PFSK-1 (cell line): ENCODE measurements around the gene ZNF879.

Source experiments
- FOXP2 ChIP-seq: optimal IDR thresholded peaks from 2 replicates; pipeline ENCODE3; 2011; ENCODE audit warnings: borderline replicate concordance, control low read depth, inconsistent platforms; ENCODE audit not compliant: insufficient read depth; ENCODE audit errors: extremely low read length, extremely low read depth
- POLR2AphosphoS5 ChIP-seq: IDR thresholded peaks from 2 replicates; pipeline ENCODE4 v1.6.1; 2012; ENCODE audit warnings: low read depth, mild to moderate bottlenecking, control low read depth, low read length, moderate library complexity
- SIN3A ChIP-seq: IDR thresholded peaks from 2 replicates; pipeline ENCODE4 v1.6.1; 2012; ENCODE audit warnings: mild to moderate bottlenecking, low read length, moderate library complexity, borderline replicate concordance; ENCODE audit not compliant: insufficient read depth
- TAF1 ChIP-seq: IDR thresholded peaks from 2 replicates; pipeline ENCODE4 v1.6.1; 2012; ENCODE audit warnings: low read length, control low read depth, borderline replicate concordance; ENCODE audit not compliant: insufficient read depth
- TF ChIP-seq, protein P1 (sequence below), 2 experiments: IDR thresholded peaks; 2 replicates each; pipeline versions ENCODE4 v1.6.1 to v1.8.0; 2011 to 2012; ENCODE audit warnings: low read depth in 2 of 2, low read length in 2 of 2, control low read depth in 1 of 2, inconsistent platforms in 1 of 2, mild to moderate bottlenecking in 1 of 2, moderate library complexity in 1 of 2; ENCODE audit not compliant: insufficient read depth in 1 of 2

ZNF879 gene

DNA sequence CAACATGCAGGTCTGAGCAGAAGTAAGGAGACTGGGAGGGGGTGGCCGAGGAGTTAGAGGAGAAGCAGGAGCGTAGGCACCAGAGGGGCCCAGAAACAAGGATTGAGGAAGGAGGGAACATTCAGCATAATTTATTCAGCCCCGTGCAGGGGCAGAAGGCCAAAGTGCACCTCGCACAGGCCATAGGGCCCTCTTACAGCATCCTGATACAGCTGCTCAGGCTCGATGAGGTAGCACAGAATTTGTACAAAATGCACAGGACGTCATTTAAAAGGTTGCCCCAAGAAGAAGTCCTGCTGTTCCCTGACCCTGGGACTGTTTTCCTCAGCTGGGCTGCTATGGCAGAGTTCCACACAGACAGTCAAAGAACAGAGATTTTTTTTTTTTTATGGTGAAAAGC is 26.4 kb upstream of the ZNF879 start:
- TF ChIP-seq POLR2AphosphoS5: no peak

DNA sequence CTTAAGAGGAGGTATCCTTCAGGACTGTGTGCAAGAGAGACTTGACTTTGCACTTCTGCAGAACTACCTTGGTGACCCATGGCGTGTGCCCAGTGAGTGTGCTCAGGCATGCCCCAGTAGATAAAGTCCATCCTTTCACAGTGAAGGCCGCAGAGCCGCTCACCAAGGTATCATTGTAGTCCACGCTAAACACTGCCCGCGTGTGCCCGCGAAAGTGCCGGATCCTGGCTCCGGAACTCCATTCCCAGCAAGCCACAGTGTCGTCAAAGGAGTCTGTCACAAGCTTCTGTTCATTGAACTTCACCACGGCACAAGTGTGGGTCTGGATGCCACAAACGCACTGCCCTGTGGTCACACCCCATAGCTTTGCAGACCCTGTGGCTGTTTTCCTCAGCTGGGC is 25.2 kb upstream of the ZNF879 start:
- TF ChIP-seq TAF1 (no peak), FOXP2 (no peak), SIN3A (no peak), POLR2AphosphoS5 (no peak)
- TF ChIP-seq, protein P1, sequence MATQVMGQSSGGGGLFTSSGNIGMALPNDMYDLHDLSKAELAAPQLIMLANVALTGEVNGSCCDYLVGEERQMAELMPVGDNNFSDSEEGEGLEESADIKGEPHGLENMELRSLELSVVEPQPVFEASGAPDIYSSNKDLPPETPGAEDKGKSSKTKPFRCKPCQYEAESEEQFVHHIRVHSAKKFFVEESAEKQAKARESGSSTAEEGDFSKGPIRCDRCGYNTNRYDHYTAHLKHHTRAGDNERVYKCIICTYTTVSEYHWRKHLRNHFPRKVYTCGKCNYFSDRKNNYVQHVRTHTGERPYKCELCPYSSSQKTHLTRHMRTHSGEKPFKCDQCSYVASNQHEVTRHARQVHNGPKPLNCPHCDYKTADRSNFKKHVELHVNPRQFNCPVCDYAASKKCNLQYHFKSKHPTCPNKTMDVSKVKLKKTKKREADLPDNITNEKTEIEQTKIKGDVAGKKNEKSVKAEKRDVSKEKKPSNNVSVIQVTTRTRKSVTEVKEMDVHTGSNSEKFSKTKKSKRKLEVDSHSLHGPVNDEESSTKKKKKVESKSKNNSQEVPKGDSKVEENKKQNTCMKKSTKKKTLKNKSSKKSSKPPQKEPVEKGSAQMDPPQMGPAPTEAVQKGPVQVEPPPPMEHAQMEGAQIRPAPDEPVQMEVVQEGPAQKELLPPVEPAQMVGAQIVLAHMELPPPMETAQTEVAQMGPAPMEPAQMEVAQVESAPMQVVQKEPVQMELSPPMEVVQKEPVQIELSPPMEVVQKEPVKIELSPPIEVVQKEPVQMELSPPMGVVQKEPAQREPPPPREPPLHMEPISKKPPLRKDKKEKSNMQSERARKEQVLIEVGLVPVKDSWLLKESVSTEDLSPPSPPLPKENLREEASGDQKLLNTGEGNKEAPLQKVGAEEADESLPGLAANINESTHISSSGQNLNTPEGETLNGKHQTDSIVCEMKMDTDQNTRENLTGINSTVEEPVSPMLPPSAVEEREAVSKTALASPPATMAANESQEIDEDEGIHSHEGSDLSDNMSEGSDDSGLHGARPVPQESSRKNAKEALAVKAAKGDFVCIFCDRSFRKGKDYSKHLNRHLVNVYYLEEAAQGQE (IDR thresholded peaks at IDR 0.05; ENCODE audit: insufficient read depth in 1 of 2, low read depth in 2 of 2, low read length in 2 of 2): no peak

DNA sequence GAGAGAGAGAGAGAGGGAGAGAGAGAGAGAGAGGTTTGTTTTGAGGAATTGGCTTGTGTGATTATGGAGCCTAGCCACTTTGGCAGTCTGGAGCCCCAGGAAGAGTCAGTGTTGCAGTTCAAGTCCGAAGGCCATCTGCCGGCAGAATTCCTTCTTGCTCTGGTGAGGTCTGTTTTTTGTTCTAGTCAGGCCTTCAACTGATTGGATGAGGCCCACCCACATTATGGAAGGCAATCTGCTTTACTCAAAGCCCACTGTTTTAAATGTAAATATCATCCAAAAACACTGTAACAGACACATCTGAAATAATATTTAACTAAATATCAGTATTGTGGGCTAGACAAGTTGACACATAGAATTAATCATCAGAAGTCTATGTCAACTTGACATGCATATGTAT is 17.0 kb upstream of the ZNF879 start:
- TF ChIP-seq TAF1: no peak
- no peak for TF ChIP-seq SIN3A
- TF ChIP-seq POLR2AphosphoS5: no peak
- TF ChIP-seq, protein P1 (IDR thresholded peaks at IDR 0.05; ENCODE audit: insufficient read depth in 1 of 2, low read depth in 2 of 2, low read length in 2 of 2): no peak
- no peak for TF ChIP-seq FOXP2

DNA sequence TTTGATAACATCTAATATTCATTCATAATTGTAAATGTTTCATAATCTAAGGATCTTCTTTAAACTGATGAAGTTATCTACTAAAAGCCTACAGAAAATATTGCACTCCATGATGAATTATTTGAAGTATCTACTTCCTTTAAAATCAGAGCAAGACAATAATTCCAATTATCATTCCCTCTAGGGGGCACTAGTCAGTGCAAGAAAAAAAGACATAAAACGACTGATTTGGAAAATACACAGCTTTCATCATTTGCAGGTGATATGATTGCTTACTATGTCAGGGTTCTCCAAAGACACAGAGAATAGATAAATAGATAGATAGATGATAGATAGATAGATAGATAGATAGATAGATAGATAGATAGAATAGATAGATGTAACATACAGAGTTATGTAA is 14.9 kb upstream of the ZNF879 start:
- TF ChIP-seq, protein P1 (IDR thresholded peaks at IDR 0.05; ENCODE audit: insufficient read depth in 1 of 2, low read depth in 2 of 2, low read length in 2 of 2): no peak
- TF ChIP-seq FOXP2 (no peak), SIN3A (no peak), TAF1 (no peak), POLR2AphosphoS5 (no peak)

DNA sequence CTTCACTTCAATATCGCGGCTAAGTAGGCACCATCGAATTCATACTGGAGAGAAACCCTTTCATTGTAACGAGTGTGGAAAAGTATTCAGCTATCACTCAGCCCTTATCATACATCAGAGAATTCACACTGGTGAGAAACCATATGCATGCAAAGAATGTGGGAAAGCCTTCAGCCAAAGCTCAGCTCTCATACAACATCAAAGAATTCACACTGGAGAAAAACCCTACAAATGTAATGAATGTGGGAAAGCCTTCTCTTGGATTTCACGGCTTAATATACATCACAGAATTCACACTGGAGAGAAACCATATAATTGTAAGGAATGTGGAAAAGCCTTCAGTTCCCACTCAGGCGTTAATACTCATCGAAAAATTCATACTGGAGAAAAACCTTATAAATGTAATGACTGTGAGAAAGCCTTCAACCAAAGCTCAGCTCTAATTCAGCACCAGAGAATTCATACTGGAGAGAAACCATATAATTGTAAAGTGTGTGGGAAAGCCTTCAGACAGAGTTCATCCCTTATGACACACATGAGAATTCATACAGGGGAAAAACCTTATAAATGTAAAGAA is 9.5 kb downstream of the ZNF879 start:
- TF ChIP-seq POLR2AphosphoS5 (no peak), TAF1 (no peak), FOXP2 (no peak), SIN3A (no peak)
- TF ChIP-seq, protein P1 (IDR thresholded peaks at IDR 0.05; ENCODE audit: insufficient read depth in 1 of 2, low read depth in 2 of 2, low read length in 2 of 2): no peak
